Epidermal melanocyte (primary cell): ENCODE results near the gene NRXN2.

Source experiments
- DNase-seq: peaks from one replicate; pipeline ENCODE4 v3.0.0; 2011; ENCODE audit warnings: low spot score; ENCODE audit not compliant: insufficient read length

NRXN2 gene

DNA sequence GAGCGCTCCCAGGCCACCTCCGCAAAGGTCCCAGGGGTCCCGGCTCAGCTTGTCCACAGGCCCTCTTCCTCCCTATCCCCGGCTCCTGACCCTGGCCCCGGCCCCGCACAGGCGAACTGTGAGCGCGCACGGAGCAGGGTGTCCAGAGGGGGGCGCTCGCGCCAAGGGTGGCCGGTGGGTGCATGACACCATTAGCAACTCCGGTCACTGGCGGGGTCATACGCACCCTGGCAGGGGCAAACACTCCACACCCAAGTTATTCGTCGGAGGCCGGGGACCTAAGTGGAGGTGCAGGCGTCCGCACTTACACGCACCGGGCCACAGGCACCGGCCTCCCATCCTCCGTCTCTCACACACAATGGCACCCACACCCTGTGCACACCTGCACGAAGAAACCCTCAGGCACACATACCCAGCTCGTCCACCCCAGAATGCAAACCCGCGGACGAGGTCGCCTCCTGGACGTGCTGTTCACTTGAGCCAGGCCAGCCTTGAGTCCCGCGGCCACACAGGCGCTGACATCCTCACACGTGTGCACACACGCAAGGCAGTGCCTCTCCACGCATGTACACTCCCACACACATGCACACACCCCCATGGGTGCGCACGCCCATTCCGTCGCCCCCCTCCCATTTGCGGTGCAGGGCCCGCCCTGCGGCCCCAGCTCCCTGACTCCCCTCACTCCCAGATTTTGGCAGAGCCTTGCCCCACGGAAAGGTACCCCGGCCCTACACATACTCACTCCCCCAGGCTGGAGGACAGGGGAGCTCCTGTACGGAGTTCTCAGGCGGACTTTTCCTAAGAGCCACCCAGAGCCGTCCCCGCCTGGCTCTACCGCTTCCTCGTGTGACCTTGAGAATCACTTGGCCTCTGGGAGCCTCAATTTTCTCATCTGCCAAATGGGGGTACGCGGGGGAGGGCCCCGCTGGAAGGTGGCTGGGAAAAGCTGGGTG, 20.9 kb upstream of the NRXN2 start, which contains the start of gene RASGRP2:
TSS of gene RASGRP2 (minus strand) at position 552 of the 953 bp plus-strand sequence. CDS start 1,276 bp downstream, outside the sequence.
- DNase-seq = peak; percentile 24

DNA sequence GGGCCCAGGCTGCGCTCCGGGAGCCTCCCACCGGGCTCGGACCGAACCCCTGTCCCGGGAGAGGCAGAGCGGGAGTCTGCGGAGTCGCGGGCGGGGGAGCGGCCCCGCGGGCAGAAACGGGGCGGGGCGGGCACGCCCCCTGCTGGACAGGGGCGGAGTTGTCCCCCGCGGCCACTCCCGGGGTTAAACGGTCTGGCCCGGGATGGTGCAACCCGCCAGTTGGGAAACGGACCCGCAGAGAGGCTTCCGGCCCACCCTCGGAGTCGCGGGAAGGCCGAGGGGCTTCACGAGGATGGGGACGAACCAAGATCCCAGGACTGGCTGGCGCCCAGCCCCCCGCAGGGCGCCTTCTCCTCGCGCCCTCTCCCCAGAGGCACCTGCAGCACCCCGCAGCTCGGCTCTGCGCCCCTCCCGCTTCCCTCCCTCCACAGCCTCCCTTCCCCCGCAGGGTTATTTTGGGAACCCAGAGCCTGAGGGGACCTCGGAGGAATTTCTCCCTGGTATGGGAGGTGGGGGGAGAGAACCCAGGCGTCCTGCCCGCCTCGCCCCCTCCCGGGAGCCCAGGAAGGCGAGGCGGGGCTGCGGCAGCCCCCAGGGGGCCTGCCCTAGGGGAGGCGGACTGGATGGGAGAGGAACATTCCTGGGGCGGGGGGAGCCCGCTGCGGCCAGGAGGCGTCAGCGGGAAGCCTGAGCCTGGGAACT, 20.0 kb upstream of the NRXN2 start:
- DNase-seq = peak; percentile 90

DNA sequence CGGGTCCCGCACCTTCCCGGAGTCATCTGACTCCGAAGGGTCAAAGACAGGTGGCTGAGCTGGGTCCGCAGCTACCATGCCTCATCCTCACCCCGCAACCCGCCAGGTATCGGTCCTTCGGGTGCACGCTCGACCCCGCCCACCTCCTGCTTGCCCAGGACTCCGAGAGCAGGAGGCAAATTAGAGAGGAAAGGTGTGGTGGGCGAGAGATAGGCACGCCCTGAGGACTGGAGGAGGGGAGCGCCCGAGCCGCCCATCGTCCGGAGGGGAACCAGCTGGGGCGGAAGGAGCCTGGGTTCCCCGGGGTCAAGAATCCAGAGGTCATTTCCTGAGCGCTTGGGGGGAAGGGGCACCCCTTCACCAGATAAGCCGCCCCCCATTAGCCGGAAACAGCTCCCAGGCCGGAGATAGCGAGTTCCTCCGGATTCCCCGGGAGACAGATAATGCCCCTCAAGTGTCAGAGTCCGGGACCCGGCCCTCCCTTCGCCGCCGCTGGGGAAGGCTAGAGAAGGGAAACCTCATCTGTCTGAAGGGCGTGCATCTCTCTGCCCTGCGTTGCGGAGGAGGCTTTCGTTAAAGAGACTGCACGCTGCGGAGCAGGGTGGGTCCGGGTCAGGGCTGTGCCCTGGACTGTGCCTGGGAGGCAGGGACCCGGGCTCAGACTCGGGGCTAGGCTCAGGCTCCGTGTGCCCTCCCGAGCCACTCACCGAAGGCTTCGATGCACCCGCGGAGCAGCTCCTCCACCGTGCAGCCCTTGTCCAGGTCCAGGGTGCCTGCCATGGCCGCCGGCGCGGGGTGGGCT, 19.3 kb upstream of the NRXN2 start:
- no peak for DNase-seq

DNA sequence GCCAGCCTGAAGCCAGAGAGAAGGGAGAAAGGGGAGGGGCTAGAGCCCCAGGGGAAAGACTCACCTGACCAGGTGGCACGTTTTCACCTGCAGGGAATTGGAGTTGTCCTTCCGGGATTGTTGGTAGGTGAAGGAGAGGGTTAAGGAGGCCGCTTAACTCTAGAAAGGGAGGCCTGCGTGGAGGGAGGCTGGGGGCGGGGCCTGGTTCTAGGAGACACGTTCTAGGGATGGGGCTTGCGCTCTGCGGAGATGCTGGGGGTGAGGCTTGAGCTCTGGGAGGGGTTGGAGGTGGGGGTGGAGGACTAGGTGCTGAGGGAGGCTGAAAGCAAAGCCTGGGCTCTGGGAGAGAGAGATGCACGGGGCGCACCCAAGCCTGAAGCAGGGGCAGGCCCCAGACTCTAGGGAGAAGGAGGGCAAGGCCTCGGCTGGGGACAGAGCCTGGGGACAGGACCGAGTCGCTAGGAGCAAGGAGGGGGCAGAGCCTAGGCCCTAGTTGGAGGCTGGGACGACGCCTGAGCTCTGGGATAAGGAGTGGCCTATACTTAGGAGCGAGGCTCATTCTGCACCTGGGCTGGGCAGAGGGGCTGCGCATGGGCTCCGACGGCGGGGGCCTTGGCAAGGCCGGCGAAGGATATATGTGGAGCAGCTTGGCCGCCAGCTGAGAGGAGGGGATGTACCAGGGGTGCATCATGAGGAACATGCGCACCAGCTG, 18.5 kb upstream of the NRXN2 start:
- DNase-seq = peak; percentile 7

DNA sequence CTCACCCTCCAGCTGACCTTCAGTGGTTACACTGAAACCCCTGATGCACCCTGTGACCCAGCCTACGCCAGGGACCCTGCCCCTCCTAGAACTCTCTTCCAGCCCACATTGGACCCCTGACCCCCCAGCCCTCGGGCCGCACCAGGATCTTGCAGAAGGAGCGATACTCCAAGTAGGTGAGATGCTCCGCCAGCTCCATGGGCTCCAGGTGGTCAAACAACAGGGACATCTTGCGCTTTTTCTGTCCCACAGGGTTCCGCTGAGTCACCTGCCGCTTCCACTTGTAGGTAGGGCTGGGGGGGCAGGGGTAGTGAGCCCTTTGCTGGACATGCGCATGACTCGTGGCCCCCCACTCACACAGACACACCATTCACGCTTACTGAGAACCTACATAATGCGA, 16.9 kb upstream of the NRXN2 start:
- DNase-seq = no peak

DNA sequence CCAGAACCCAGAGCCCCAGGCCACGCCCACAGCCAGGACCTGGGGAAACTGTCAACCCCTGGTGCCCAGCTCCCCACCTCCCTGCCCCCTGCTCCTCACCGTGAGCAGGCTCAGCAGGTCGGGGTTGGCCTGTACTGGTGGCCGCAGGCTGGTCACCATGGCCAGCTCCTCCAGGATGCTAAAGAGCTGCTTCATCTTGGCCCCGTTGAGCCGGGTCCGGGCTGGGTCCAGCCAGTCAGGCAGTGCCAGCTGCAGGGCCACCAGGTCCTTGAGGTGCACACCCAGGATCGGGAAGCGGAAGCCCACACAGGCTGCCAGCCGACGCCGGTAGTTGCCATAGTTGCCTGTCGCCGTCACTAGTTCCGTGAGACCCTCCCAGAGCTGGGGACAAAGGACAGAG, 13.7 kb upstream of the NRXN2 start:
- DNase-seq = no peak

DNA sequence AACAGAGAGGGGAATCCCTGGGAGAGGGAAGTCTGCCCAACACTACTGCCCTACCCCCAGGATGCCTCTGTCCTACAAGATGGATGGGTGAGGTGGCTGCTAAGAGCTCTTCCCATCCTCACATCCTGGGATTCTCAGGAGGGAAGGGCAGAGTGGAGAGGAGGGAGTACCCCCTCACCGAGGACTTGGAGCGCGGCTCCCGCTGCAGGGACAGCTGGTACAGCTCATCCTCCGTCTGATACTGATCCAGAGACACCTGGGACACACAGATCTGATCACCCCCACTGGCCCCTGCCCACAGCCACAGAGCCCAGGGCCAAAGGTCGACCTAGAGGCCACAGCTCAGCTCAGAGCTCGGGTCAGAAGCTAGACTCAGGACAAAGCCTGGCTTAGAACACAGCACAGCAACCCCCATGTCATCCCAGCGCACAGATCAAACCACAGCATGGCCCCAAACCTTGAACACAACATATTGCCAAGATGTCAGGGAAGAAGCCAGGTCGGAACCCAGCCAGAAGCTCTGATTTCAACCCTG, 12.8 kb upstream of the NRXN2 start:
- DNase-seq = no peak

DNA sequence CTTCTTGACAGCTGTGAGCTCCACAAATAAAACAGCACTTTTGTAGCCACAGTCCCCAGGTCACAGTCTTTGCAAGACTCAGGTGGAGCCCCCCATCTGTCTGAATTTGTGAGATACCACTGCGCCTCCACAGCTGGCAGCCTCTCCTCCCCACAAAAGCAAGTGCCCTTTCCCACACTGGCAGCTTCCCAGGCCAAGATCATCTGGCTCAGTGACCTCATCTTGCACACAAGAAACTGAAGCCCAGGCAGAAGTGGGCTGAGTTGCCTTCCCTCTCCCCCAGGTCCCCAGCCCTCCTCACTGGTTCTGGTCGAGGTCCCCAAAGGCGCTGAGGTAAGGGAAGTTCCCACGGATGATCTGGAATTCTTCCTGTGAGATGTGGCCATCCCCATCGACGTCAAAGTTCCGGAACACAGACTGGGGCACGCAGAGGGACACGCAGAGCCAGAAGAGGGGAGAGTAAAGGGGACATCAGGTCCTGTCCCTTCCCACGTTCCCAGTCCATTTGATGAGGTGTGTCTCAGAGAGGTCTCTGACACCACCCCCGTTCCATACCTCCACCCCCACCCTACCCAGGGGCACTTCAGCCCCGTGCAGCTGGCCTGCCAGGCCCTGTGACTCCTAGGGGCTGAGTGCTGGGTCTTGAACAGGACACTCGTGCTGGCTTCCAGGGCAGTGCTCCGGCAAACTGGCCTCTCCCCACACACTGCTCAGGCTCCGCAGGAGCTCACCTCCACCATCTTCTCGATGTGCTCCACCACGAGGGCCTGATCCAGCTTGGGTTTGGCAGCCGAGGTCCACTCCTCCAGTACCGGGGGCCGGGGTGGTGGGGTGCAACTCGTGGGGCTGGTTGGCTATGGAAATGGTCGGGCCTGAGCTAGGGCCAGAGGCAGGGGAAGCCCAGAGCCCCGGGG, 12.1 kb upstream of the NRXN2 start:
- DNase-seq = no peak

DNA sequence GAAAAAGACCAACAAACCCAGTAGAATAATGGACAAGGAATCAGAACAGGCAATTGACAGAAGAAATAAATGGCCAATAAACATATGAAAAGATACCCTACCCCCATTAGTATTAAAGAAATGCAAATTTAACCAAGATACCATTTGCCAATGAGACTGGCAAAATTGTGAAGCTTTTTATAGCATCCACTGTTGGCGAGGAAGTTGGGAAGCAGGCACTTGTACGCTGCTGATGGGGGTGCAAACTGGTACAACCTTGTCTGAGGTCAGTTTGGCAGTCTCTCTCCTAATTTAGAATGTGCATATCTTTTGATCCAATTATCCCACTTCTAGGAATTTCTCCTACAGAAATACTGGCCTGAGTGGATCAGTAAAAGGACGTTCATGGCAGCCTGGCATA, 8.6 kb upstream of the NRXN2 start:
- DNase-seq = no peak

DNA sequence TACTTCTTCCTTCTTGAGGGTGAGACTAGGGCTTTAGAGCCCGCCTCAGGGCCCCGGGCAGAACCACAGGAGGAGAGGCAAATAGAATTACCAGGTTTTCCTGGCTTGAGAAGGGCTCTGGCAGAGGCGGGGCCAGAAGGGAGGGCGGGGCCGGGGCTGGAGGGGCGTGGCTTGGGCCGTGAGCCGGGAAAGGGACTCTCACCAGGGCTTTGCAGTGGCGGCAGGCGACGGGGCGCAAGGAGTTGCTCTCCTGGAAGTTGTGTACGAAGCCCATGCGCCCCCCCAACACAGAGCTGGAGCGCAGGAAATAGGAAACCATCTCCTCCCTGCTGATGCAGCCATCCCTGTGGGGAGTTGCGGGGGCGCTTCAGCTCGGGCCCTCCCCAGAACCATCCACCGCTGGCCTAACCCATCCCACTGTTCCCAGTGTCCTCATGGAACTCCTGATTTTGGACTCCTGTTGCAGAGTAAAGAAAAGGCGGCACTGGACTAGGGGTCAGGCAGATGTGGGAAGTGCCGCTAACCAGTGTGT, 6.9 kb upstream of the NRXN2 start:
- DNase-seq = no peak

DNA sequence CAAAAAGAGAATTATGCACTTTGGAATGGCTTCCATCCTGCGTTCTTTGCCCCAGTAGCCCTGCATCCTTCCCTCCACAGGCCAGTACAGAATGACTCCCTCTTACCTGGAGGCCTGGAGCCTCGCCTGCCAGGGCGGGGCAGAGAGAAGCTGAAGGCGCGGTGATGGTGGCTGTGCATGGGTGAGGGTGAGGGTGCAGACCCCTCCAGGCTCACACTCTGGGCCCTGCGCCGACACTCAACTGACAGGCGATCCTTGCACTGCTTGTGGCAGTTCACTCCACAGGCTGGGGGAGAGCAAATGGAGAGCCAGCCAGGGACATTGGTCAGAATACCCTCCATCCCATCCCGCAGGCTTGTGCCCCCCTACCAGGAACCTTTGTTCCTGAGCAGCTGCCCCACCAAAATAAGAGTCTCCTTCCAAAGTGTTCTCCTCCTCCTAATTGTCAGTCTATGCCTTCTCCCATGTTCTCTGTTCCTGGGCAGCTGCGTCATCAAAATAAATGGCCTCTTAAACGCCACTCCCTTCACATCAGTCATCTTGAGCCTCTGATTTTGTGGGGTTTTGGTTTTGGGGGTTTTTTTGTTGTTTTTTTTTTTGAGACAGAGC, 5.9 kb upstream of the NRXN2 start:
- DNase-seq = no peak

DNA sequence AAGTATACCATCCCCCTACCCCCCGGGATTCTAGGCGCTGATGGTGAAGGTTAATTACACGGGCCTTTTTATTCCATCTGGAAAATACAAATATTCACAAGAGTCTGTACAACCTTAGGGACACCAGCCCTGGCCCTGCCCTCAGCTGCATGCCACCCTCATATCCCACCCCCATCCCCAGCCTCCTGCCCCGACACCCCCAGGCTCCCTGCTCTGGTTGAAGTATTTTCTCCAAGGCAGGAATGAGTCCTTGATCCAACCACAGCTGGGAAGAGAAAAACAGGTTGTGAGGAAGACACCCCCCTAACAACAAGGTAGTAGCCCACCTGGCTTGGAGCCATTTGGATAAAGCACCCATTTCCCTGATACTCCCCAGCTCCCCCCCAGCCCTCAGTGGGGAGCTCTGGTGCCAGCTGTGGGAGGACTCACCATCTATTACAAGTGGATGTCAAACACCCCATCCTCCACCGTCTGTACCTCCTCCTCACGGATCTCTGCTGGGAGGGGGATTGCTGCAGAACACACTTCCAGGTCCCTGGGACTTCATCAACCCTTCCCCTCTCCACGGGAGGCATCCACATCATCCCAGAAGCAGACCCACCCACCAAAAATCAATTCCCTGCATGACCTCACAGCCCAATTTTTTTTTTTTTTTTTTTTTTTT, 4.0 kb upstream of the NRXN2 start:
- DNase-seq = no peak

DNA sequence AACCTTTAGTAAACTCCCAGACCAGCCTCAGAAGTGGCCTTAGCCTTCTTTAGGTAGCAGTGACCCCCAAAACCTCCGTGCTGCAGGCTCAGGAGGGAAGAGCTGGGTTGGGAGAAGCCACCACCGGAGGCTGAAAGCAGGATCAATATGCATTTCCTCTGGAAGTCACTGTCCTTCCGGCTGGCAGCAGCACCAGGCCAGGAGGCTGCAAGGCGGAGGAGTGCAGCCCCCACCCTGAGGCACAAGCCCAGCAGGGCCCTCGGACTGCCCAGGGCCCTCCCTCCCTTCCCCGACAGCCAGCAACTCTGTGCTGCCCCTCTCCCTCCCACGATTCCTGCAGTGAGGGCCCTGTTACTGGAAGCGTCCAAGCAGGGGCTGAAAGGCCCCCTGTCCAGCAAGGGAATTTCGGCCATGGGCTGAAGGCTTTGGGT, 3.2 kb upstream of the NRXN2 start:
- DNase-seq = no peak

DNA sequence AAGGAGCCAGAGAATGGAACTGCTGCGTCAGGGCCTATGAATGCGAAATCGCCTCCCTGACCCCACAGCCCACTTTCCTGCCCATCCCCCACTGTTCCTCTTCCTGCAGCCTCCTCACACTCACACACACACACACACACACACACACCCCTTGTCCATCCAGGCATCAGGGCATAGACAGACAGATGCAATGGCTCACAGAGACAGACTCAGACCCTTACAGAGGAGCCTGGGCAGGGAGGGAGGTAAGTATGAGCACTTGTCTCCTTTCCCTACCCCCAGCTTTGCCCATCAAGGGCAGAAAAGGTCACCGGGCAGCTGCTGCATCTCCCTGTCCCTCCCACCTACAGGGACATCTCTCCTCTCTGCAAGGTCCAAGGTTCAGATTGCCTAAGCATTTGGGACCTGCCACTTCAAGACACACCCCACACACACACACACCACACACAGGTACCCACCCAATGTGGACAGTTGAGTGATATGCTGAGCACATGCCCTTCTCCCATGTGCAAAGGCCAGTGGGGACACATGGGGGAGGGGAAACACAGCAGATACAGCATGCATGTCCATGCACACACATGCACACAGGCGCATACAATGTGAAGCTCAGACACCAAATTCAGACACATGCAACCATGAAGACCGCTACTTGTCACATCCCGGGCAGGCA, 2.0 kb upstream of the NRXN2 start:
- no peak for DNase-seq

DNA sequence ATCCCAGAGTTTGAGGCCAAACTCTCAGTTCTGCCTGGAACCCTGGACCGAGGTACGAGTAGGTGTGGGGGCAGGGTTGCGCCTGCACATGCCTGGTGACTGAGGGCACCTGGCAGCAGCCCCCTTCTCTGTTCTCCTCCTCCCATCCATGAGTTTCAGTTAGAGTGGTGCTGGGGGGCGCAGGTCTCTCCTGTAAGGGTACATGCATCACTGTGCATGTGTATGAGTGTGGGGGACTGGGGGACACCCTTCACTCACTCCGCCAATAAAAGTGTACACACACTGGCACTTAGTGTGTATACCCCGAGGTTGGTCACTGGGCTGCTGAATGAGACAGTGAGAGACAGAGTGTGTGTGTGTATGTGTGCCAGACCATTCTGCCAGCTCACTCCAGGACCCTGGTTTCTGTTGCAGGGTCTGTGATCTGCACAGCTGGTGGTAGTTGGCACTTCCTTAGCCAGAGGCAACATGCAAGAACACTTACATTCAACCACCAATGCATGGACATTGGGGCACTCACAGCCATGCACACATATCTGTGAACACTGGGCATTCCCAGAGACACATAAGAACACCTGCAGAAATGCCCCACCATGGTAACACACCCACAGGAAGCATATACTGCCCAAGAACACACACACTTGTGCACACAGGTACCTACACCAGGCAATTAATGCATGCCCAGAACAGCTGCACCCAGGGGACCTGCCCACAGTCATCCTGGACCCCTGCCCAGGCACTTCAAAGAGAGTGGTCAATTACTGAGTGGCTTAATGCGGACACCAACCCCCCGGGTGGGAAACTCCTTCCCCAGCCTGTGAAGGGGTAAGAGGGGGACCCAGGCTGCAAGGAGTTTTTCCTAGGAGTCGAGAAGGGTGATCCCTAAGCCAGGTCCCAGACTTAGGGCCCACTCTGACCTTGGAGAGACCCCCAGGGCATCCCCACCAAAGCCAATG, 1.2 kb upstream of the NRXN2 start:
- DNase-seq = no peak

DNA sequence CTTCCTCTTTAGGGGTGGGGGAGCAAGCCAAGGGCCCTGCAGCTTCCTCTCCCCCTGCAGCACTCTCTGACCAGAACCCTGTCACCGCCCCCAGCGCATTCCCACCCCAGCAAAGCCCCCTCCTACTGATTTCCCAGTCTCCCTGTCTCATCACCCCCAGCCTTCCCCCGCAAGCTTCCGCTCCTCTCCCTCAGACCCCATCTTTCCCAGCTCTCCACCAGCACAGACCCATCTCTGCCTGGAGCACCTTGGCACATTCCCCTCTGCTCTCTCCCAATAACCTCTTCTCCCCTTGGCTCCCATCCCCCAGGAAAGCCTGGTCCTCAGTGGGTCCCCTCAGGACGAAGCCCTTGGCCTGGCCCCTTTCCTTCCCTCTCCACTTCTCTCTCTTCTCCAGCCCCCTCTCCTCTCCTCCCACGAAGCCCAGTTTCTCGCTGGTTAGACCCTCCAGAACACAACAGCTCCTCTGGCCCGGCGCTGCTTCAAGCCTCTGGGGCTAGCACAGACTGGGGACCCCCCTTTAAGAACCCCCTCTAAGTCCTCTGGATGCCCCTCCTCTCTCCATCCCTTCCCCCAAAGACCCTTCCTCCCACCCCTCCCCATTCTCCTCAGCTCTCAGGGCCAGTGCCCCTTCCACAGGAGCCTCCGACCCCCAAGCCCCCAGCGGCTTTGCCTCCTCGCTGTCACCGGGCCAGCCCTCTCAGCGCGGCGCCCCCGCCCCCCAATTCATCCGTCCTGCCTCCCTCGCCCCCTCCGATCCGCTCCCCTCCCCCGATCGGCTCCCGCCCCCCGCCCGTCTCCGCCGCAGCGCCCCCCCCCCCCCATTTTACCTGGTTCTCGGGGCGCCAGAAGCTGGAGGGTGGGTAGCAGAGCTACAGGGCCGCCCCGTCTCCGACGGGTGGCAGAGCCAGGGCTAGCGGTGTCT, 594 bp downstream of the NRXN2 start:
- DNase-seq = no peak
